HG03025 (cell line): ENCODE measurements around the gene NSG1.

ENCODE experiments used
- ATAC-seq: cut with Tn5 transposase; IDR thresholded peaks from one replicate; pipeline ENCODE4 v1.9.1; 2021; ENCODE audit warnings: mild to moderate bottlenecking, moderate library complexity; ENCODE audit not compliant: unreplicated experiment, low FRiP score

The NSG1 gene

GRCh38 chr4:4428966-4429875 lies 42.3 kb downstream of the NSG1 start:
- ATAC-seq = no peak

- ATAC-seq = no peak
Observed at GRCh38 chr4:4430492-4431195, 43.7 kb downstream of the NSG1 start.

- no peak for ATAC-seq
Observed at GRCh38 chr4:4432341-4433125, 45.6 kb downstream of the NSG1 start.

DNA sequence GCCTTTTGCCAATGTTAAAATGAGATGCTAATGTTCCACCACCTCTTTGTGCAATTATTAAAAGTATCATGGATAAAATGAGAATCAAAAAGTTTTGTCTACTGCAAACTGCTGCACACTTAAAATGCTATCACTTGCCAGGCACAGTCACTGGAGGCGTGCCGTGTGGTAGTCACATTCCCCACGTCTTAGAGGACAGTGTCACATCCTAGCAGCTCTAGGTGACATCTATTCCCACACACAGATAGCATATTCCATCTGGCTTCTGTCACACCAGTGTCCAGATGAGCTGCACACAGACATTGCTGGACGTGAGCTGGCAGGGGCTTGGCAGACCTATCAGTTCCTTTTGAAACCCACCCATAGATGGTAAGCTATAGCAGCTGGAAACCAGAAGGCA lies 47.0 kb downstream of the NSG1 start:
- ATAC-seq = no peak

- ATAC-seq = no peak
Observed at GRCh38 chr4:4436244-4436823, 49.4 kb downstream of the NSG1 start.

GRCh38 chr4:4437798-4438470 lies 51.0 kb downstream of the NSG1 start:
- no peak for ATAC-seq

GRCh38 chr4:4438891-4439290 lies 52.0 kb downstream of the NSG1 start:
- no peak for ATAC-seq

DNA sequence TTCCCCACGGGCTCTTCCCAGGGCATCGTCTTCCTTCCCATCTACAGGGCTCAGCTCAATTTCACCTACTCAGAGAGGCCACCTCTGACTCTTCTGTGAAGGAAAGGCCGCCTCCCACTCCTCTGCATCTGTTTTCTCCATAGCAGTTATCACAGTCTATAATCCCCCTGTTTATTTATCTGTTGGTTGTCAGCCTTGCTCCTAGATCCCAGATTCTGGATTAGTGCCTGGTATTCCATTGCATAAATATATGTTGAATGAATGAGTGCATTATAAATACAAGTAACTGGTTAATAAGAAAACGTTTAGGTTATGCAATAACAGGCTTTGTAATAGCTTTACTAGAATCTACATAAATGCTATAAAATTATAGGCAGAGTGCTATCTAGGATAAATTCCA lies 52.9 kb downstream of the NSG1 start:
- ATAC-seq = no peak

- ATAC-seq = no peak
Observed at GRCh38 chr4:4440333-4441061, 53.6 kb downstream of the NSG1 start.

DNA sequence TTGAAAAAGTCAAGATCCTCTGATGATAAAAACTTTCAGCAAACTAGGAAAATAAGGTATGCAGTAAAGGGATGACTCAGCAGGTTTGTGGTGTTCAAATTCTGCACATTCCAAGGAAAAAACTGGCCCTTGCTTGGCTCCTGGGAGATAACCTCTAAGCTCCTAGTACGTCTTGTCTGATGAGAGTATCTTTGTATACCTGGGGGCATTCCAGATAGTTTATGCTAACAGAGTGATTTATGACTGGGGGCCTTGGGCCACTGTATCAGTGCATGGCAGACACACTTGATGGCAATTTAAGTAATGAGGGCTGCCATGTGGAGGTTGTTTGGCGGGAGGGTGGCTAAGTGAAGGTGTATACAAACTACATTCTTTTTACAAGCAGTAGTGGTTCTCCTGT lies 56.9 kb downstream of the NSG1 start:
- no peak for ATAC-seq

- no peak for ATAC-seq
Observed at GRCh38 chr4:4446434-4446833, 59.5 kb downstream of the NSG1 start.

- no peak for ATAC-seq
Observed at GRCh38 chr4:4455210-4455865, 68.4 kb downstream of the NSG1 start.

DNA sequence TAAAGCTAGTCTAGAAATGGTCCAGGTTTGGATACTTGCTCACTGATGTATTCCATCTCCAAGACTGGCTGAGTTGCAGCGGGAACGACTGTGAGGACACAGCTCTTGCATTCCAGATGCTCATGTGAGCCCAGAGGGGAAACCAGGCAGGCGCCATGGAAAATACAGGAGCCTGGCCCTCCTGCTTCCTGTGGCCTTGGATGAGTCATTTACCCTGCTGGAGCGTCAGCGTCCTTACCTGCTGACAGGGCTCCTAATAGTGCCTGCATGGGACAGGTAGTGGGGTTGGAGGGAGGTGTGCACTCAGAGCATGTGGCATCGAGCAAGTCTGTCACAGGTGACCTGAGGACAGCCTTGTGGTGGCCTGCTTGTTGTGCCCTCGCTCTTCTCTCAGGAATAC lies 69.4 kb downstream of the NSG1 start:
- ATAC-seq = no peak

- no peak for ATAC-seq
Observed at GRCh38 chr4:4456816-4457578, 70.1 kb downstream of the NSG1 start.

DNA sequence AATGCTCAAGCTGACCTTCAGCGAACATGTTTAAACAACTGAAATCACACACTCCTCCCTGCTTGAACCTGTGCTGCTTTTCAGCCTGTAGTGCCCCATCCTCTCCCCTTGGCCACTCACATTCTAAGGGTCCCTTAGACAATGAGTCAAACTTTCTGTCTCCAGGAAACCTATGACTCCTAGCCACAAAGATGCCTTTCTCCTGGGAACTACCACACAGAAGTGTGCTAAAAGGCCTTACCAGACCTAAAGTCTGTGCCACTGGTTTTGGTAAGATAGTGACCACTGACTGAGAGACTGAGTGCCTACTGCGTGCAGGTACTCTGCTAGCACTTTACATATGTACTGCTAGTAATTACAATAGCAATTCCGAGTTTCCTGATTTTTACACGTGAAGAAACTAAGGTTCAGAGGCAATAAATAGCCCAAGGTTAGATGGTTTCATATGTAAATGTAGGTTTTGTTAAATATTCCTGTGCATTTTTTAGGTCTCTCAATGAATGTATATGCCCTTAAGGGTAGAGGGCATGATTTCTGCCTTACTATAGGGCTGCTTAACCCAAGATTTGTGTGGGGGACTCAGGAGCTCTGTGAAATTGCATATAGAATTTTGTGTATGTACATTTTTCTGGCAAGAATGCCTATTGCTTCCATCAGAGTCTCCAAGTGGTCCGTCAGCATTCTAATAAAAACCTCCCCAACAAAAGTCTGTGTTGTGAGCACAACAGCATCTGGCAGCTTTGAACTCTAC lies 71.1 kb downstream of the NSG1 start:
- no peak for ATAC-seq

GRCh38 chr4:4459181-4459580 lies 72.3 kb downstream of the NSG1 start:
- ATAC-seq = no peak

GRCh38 chr4:4460759-4461158 lies 73.9 kb downstream of the NSG1 start:
- no peak for ATAC-seq

GRCh38 chr4:4461178-4461577 lies 74.3 kb downstream of the NSG1 start:
- no peak for ATAC-seq
